ENCODE measurements around the gene TEX22.

TEX22 gene

DNA sequence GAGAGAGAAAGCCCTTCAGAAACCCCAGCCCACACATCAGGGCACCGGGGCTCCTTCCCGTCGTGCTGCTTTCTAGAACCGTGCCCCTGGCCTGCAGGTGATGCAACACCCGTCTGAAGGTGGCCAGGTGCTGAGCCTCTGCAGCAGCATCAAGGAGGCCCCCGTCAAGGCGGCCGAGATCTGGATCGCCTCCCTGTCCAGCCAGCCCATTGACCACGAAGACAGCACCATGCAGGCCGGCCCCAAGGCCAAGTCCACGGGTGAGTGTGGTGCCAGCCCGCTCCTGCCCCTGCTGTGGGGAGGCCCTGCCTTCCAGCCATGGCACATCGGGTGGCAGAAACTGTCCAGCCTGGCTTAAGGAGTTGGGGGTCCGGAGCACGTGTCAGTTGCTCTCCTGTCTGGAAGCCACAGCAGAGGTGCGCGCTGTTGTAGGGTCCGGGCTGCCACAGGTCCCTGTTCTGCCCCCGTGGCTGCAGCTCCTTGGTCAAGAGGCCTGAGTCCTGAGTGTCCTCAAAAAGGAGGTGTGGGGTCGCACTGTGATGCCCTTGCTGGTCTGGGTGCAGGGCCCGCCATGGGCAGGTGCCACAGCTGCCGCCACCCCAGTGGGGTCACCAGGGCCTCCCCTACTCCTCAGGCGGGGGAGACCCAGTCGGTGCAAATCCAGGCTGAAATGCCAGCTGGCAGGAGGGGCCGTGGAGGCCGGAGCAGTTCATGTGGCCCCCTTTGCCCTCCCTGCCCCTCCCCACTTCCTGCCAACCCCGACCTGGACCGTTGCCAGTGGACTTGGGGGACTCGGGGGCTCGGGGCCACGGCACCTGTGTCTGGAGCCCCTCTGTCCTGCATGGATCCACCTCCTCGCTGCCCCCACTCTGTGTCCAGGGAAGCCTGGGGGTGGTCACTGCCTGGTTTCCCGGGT is 31.0 kb upstream of the TEX22 start:
- DNase-seq: no peak

DNA sequence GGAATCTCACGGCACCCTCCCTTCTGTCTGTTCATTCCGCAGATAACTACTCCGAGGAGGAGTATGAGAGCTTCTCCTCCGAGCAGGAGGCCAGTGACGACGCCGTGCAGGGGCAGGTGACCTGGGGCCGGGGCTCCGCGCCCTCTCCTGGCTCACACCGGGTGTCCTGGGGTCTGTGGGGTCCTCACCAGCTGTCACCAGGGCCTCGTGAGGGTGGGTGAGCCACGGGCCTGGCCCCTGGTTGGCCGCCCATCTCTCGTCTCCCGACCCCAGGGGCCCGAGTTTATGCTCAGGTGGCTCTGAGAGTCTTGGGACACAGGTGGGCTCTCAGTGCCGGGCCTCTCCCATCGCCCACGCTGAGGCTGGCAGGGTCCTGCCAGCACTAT is 30.3 kb upstream of the TEX22 start:
- no peak for DNase-seq

- no peak for DNase-seq
Measured at GRCh38 chr14:105368426-105368825, 29.9 kb upstream of the TEX22 start.

- no peak for DNase-seq
Measured at GRCh38 chr14:105368910-105369652, 29.3 kb upstream of the TEX22 start.

- DNase-seq: no peak
Measured at GRCh38 chr14:105369653-105370040, 28.7 kb upstream of the TEX22 start.

GRCh38 chr14:105374389-105374788 is 23.9 kb upstream of the TEX22 start:
- DNase-seq: no peak

- DNase-seq: no peak
Measured at GRCh38 chr14:105375635-105376057, 22.7 kb upstream of the TEX22 start.

- no peak for DNase-seq
Measured at GRCh38 chr14:105376521-105377440, 21.6 kb upstream of the TEX22 start.

- DNase-seq: no peak
Measured at GRCh38 chr14:105377555-105378182, 20.7 kb upstream of the TEX22 start.

- DNase-seq: no peak
Measured at GRCh38 chr14:105378199-105378598, 20.1 kb upstream of the TEX22 start.

GRCh38 chr14:105378873-105379685 is 19.3 kb upstream of the TEX22 start:
- no peak for DNase-seq

GRCh38 chr14:105379946-105380345 is 18.4 kb upstream of the TEX22 start:
- no peak for DNase-seq

DNA sequence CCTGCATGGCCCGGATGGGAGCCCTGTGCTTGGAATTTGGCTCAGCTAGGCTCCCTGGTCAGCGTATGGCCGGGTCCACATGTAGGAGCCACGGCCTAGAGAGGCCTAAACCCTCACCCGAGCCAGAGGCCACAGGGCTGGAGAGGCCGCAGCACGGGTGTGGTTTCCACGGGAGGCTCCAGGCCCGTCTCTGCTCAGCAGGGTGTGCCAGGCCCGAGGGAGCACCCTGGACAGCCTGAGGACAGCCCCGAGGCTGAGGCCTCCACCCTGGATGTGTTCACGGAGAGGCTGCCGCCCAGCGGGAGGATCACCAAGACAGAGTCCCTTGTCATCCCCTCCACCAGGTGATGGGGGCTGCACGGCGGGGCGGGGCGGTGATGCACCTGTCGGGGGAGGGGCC is 17.6 kb upstream of the TEX22 start:
- DNase-seq: no peak

DNA sequence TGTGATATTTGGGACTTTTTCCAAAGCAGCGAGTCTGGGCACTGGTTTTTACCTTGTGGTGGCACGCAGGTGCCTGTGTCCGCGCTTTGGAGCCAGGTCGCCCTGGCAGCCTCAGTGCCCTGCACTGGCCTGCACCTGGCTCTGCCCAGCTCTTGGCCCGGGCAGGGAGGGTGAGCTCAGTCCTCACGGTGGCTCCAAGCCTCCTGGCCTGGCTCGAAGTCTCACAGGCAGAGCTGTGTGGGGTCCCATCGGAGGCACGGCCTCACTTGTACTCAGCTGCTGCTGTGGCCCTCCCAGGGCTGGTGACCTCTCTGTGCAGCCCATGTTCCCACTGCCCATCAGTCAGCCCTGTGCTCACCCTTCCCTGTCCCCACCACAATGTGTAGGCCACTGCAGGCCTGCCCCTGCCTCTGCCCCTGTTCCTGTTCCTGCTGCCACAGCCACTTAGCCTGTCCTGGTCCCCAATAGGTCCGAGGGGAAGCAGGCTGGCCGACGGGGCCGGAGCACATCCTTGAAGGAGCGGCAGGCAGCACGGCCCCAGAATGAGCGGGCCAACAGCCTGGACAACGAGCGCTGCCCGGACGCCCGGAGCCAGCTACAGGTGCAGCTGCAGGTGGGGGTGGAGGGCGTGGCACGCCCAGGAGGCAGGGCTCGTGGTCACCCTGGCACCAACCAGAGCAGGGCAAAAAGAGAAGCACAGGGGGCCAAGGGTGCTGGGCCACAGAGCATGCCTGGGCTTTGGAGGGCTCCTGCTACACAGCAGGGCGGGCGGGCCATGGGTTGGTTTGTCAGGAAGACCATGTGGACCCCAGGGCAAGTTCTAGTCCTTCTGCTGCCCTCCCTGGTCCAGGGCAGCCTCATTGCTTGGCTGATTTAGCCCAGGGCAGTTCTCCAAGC is 16.6 kb upstream of the TEX22 start:
- no peak for DNase-seq

- DNase-seq: no peak
Measured at GRCh38 chr14:105382343-105383082, 15.8 kb upstream of the TEX22 start.

- DNase-seq: no peak
Measured at GRCh38 chr14:105383083-105383730, 15.1 kb upstream of the TEX22 start.

DNA sequence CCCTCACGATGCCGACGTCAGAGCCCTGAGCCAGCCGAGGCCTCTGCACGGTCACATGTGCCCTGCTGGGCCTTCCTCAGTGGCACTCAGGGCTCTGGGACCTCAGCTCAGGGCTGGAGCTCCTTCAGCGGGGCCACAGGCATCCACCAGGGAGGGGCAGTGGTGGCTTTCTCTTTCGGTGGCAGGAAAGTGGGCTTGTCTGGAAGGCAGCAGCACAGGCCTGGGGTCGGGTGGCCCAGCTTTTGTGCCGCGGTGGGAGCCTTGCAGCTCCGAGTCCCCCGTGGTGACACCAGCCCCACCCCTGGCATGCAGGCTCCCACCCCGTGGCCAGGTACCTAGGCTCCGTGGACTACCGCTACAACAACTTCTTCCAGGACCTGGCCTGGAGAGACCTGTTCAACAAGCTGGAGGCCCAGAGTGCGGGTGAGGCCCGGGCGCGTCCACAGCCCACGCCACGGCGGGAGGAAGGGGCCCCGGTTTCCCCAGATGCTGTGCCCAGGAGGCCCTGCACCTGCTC is 14.2 kb upstream of the TEX22 start:
- DNase-seq: no peak

DNA sequence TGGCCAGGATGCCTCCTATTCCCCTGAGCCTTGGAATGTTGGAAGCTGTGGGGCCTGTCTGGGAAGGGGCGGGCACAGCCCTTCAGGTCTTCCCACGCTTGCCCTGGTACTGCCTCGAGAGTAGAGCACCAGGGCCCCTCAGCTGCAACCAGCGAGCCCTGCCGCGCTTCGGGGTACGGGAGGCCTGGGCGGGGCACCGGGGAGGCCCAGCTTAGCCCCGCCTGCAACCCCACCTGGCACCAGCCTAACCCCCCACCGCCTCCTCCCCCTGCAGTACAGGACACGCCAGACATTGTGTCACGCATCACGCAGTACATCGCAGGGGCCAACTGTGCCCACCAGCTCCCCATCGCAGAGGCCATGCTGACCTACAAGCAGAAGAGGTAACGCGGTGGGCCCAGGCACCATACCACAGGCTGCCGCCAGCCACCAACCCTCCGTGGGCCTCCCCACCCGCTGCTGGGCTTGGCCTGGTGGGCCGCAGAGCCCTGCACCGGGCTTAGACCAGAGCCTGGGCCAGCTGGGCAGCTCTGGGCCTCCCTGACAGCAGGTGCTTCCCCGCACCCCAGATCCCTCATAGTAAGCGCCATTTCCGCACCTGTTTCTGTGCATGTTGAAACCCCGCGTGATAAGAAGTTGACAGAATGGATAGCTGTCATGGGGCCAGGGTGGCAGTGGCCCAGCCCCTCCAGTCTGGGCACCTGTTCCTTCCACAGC is 13.6 kb upstream of the TEX22 start:
- DNase-seq: no peak

GRCh38 chr14:105385322-105385637 is 13.1 kb upstream of the TEX22 start:
- DNase-seq: no peak
